LNCAP (cell line): ENCODE measurements around the gene MAGI2.

Source experiments
- CTCF ChIP-seq: fragments of 450-650 bp; IDR thresholded peaks from 2 replicates; pipeline ENCODE4 v1.5.1; 2017; ENCODE audit warnings: mild to moderate bottlenecking

Gene MAGI2

GRCh38 chr7:78386520-78386919 is 1066.9 kb downstream of the MAGI2 start:
- TF ChIP-seq CTCF, result no peak

GRCh38 chr7:78383096-78383880 is 1070.2 kb downstream of the MAGI2 start:
- no peak for TF ChIP-seq CTCF

- TF ChIP-seq CTCF, result no peak
These were observed 1074.3 kb downstream of the MAGI2 start for GRCh38 chr7:78379148-78379547.

- TF ChIP-seq CTCF, result no peak
These were observed 1075.9 kb downstream of the MAGI2 start for GRCh38 chr7:78377532-78377931.

GRCh38 chr7:78370936-78371335 is 1082.5 kb downstream of the MAGI2 start:
- no peak for TF ChIP-seq CTCF

- TF ChIP-seq CTCF, result no peak
These were observed 1084.7 kb downstream of the MAGI2 start for GRCh38 chr7:78368771-78369170.

- TF ChIP-seq CTCF, result no peak
These were observed 1086.1 kb downstream of the MAGI2 start for GRCh38 chr7:78367280-78367773.
